CD8-positive, alpha-beta memory T cell (primary cell): Measurements from ENCODE around the gene TBC1D10A. TPM values are rescaled to one million over a fixed set of nuclear protein-coding genes. Genes with fewer than 3 reads are reported as not detected.

Experiments
- CTCF ChIA-PET: fragments of 350-600 bp; sonication (Branson Sonifier 250); formaldehyde crosslinking; loops from one replicate; lab custom pipeline; 2021; ENCODE audit warnings: antibody characterized with exemption; lab: Charles Lee
- POLR2A ChIA-PET: fragments of 350-600 bp; sonication (Branson Sonifier 250); formaldehyde crosslinking; loops from one replicate; lab custom pipeline; 2021; ENCODE audit warnings: antibody characterized with exemption; lab: Charles Lee
- DNase-seq, 5 donors: peaks; one replicate each; pipeline versions ENCODE4 v3.0.0 to v3.0.0-alpha.2; 2020 to 2022; ENCODE audit warnings: mixed read lengths in 1 of 5
- H3K27ac ChIP-seq: one replicate; pipeline ENCODE4 v1.7.0; 2013; ENCODE audit warnings: low read depth, mild to moderate bottlenecking, low read length, moderate library complexity
- H3K27me3 ChIP-seq: 2 replicates; pipeline ENCODE4 v1.7.0; 2013; ENCODE audit warnings: low read length, mild to moderate bottlenecking; ENCODE audit not compliant: insufficient read depth, poor library complexity, severe bottlenecking
- H3K36me3 ChIP-seq: 2 replicates; pipeline ENCODE4 v1.7.0; 2013; ENCODE audit warnings: mild to moderate bottlenecking, low read length, moderate library complexity; ENCODE audit not compliant: insufficient read depth
- H3K4me1 ChIP-seq: 2 replicates; pipeline ENCODE4 v1.7.0; 2013; ENCODE audit warnings: mild to moderate bottlenecking, low read length, moderate library complexity; ENCODE audit not compliant: insufficient read depth
- H3K4me3 ChIP-seq: 2 replicates; pipeline ENCODE4 v1.7.0; 2013; ENCODE audit warnings: mild to moderate bottlenecking, low read length
- H3K9me3 ChIP-seq: 2 replicates; pipeline ENCODE4 v1.7.0; 2013; ENCODE audit warnings: mild to moderate bottlenecking, low read length
- H3K27ac Mint-ChIP-seq, 8 donors: one replicate each; pipeline ENCODE4 v1.8.0; 2020 to 2021; ENCODE audit warnings: mixed read lengths in 8 of 8, mild to moderate bottlenecking in 6 of 8, inconsistent platforms in 3 of 8, moderate library complexity in 3 of 8
- H3K27me3 Mint-ChIP-seq, 2 donors: one replicate each; pipeline ENCODE4 v1.8.0; 2020 to 2021; ENCODE audit warnings: mixed read lengths in 2 of 2, mild to moderate bottlenecking in 1 of 2, moderate library complexity in 1 of 2
- H3K36me3 Mint-ChIP-seq, 3 donors: one replicate each; pipeline ENCODE4 v1.8.0; 2020 to 2021; ENCODE audit warnings: mixed read lengths in 3 of 3, inconsistent platforms in 1 of 3, mild to moderate bottlenecking in 1 of 3
- H3K4me1 Mint-ChIP-seq, 3 donors: one replicate each; pipeline ENCODE4 v1.8.0; 2020 to 2021; ENCODE audit warnings: mixed read lengths in 3 of 3, inconsistent platforms in 1 of 3, mild to moderate bottlenecking in 1 of 3
- H3K4me3 Mint-ChIP-seq, 7 donors: one replicate each; pipeline ENCODE4 v1.8.0; 2020 to 2021; ENCODE audit warnings: mixed read lengths in 7 of 7, mild to moderate bottlenecking in 6 of 7, moderate library complexity in 4 of 7, inconsistent platforms in 2 of 7
- H3K9me3 Mint-ChIP-seq, 5 donors: one replicate each; pipeline ENCODE4 v1.8.0; 2020 to 2022; ENCODE audit warnings: mixed read lengths in 5 of 5, mild to moderate bottlenecking in 3 of 5, moderate library complexity in 2 of 5, inconsistent platforms in 1 of 5
- polyA plus RNA-seq: library from polyadenylated mRNA; unstranded; fragments of 300-500 nt; fragmentation: Illumina TruSeq; gene quantifications from one replicate; pipeline ENCODE4 v1.2.3, GENCODE V29; 2021
- total RNA-seq, 2 experiments: library from RNA; stranded (reverse); gene quantifications; one replicate each; pipeline ENCODE4 v1.2.3, GENCODE V29; 2021

TBC1D10A gene
- total and polyA plus RNA-seq, 3 experiments from 2014 or later, result 14.7 to 55.2 (median 17.3) TPM

DNA sequence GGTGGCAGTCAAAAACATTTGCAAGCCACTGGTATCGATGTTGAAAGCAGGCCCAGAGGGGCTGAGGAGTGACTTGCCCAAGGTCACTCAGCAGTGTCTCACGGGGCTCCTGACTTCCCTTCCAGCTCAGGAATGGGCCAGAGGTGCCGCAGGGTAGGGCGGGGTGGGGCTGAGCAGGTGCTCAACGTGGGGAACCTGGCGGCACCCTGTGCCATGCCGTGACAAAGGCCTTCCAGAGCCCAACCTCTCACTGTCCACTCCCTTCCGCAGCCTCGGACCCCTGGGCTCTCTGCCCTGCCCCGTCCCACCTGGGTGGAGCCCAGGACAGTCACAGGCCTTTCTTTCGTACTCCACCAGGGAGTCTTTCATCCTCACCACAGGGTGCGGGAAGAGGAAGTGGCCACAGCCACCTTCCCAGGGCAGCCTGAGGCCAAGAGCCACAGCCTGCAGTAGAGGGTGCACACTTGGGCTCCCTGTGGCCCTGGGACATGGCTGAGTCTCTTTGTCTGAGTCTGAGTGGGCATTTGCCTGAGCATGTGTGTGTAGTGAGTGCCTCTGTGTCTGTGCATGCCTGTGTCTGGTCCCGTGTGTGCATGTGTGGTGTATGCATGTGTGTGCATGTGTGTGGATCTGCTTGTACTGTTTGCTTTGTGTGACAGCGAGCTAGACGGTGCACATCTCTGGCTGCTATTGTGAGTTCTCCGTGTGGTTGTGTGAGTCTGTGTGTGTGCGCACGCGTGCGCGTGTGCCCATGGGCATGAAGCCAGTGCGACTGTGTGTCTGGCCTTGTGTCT, 74.1 kb downstream of the TBC1D10A start:
- H3K9me3 ChIP-seq, result no peaks in the 10 kb centered on the region
- no peak for DNase-seq
- Mint-ChIP-seq H3K4me3 (no peak overlapping the region), H3K27me3 (peaks cover 7 to 12% of the 10 kb centered on the region in 2 donors), H3K27ac (no peak overlapping the region), H3K4me1 (peaks cover 8 to 14% (median 11%) of the 10 kb centered on the region in 3 donors), H3K36me3 (no peaks in the 10 kb centered on the region), H3K9me3 (no peaks in the 10 kb centered on the region)
- CTCF ChIA-PET, result no interaction called here
- H3K27ac ChIP-seq, result no peak overlapping the region
- H3K36me3 ChIP-seq, result no peaks in the 10 kb centered on the region
- H3K4me1 ChIP-seq, result peaks cover under 1% of the 10 kb centered on the region
- POLR2A ChIA-PET, result no interaction called here
- H3K4me3 ChIP-seq, result no peak overlapping the region
- no peaks in the 10 kb centered on the region for H3K27me3 ChIP-seq

DNA sequence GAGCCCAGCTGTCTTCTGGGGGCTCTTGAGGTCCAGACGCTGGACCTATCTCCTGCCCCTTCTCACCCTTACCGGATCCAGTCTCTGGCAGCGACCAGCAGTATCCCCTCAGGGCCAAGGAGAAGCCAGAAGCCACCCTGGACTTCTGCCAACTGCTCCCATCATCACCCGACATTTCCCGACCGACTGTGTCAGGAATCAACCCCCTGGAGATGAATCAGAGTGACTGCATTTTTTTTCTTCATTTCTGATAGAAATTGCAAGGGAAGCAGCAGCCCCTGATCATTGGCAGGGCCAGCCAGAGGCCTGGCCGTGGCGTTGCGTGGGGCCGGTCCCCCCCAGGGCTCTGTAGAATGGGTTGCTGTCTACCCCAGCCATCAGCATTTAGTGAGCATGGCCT, 75.0 kb downstream of the TBC1D10A start:
- no peak for DNase-seq
- CTCF ChIA-PET, result no interaction called here
- no peak overlapping the region for H3K27ac ChIP-seq
- no peak overlapping the region for H3K27ac Mint-ChIP-seq
- H3K9me3 ChIP-seq, result no peaks in the 10 kb centered on the region
- H3K4me1 Mint-ChIP-seq, result peaks cover 14 to 17% (median 15%) of the 10 kb centered on the region in 3 donors
- peaks cover 7 to 17% of the 10 kb centered on the region in 2 donors for H3K27me3 Mint-ChIP-seq
- POLR2A ChIA-PET, result no interaction called here
- no peak overlapping the region for H3K4me3 ChIP-seq
- no peaks in the 10 kb centered on the region for H3K9me3 Mint-ChIP-seq
- H3K36me3 ChIP-seq, result no peaks in the 10 kb centered on the region
- H3K36me3 Mint-ChIP-seq, result no peaks in the 10 kb centered on the region
- peaks cover 9% of the 10 kb centered on the region for H3K4me1 ChIP-seq
- no peak overlapping the region for H3K4me3 Mint-ChIP-seq
- no peaks in the 10 kb centered on the region for H3K27me3 ChIP-seq

DNA sequence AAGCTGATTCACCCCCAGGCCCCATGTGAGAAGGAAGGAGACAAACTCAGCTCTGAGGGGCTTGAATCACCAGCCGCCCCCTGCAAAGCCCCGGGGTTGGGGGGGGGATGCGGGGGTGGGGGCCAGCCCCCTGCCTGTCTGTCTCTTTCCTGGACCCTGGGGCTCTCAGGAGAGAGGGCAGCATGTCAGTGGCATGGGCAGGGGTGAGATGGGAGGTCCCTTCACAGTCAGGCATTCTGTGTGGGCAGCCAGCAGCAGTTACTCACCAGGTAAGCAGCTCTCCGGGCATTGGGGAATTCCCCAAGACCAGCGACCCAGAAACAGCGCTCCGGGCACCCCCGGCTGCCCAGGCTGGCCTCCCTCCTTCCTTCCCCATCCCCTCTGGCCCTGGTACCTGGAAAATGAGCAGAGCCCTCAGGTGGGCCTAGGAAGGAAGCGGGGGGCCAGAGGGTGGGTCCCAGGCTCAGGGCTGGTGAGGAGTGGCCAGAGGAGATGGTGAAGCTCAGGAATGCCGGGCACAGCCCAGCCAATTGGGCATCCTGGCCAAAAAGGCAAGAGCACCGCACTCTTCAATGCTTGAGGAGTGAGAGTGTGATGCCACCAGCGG, 76.0 kb downstream of the TBC1D10A start:
- Histone ChIP-seq H3K9me3 (no peaks in the 10 kb centered on the region), H3K27ac (no peak overlapping the region), H3K4me1 (peaks cover 16% of the 10 kb centered on the region), H3K36me3 (no peaks in the 10 kb centered on the region), H3K27me3 (no peaks in the 10 kb centered on the region), H3K4me3 (no peak overlapping the region)
- no peaks in the 10 kb centered on the region for H3K9me3 Mint-ChIP-seq
- peaks cover 18 to 26% (median 19%) of the 10 kb centered on the region in 3 donors for H3K4me1 Mint-ChIP-seq
- ChIA-PET CTCF (no interaction called here), POLR2A (no interaction called here)
- no peak overlapping the region for H3K4me3 Mint-ChIP-seq
- no peak for DNase-seq
- H3K27ac Mint-ChIP-seq, result no peak overlapping the region
- peaks cover 9 to 23% of the 10 kb centered on the region in 2 donors for H3K27me3 Mint-ChIP-seq
- H3K36me3 Mint-ChIP-seq, result no peaks in the 10 kb centered on the region

DNA sequence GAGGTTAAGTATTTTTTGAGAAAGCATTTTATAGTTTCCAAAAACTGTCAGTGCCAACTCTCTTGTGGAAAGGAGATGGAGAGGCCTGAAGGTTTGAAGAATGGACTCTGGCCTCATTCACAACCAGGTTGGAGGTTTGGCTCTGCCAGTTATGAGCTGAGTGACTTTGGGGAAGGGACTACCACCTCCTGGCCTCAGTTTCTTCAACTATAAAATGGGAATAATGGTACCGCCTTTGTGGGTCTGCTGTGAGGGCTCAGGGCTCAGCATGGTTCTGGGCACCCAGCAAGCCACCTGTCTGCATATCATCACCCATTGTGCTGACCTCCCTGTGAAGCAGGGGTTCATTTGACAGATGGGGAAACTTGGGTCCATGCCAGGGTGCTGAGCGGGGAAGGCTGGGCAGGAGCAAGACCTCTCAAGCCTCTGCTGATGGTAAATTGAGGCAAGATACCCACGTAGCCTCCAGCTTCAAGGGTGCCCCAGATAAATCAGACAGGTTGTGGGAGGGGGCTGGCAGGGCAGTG, 76.6 kb downstream of the TBC1D10A start:
- H3K36me3 Mint-ChIP-seq, result no peaks in the 10 kb centered on the region
- no peaks in the 10 kb centered on the region for H3K36me3 ChIP-seq
- H3K27me3 Mint-ChIP-seq, result peaks cover 9 to 23% of the 10 kb centered on the region in 2 donors
- peaks cover 19% of the 10 kb centered on the region for H3K4me1 ChIP-seq
- H3K27ac ChIP-seq, result no peak overlapping the region
- H3K27ac Mint-ChIP-seq, result peak overlapping the region in 1 of 8 donors; percentile 27
- no peak for DNase-seq
- ChIA-PET CTCF (no interaction called here), POLR2A (no interaction called here)
- no peaks in the 10 kb centered on the region for H3K9me3 ChIP-seq
- no peaks in the 10 kb centered on the region for H3K9me3 Mint-ChIP-seq
- H3K4me1 Mint-ChIP-seq, result peaks cover 22 to 31% (median 24%) of the 10 kb centered on the region in 3 donors
- no peaks in the 10 kb centered on the region for H3K27me3 ChIP-seq
- peak overlapping the region in 1 of 7 donors; percentile 24 for H3K4me3 Mint-ChIP-seq
- H3K4me3 ChIP-seq, result no peak overlapping the region

DNA sequence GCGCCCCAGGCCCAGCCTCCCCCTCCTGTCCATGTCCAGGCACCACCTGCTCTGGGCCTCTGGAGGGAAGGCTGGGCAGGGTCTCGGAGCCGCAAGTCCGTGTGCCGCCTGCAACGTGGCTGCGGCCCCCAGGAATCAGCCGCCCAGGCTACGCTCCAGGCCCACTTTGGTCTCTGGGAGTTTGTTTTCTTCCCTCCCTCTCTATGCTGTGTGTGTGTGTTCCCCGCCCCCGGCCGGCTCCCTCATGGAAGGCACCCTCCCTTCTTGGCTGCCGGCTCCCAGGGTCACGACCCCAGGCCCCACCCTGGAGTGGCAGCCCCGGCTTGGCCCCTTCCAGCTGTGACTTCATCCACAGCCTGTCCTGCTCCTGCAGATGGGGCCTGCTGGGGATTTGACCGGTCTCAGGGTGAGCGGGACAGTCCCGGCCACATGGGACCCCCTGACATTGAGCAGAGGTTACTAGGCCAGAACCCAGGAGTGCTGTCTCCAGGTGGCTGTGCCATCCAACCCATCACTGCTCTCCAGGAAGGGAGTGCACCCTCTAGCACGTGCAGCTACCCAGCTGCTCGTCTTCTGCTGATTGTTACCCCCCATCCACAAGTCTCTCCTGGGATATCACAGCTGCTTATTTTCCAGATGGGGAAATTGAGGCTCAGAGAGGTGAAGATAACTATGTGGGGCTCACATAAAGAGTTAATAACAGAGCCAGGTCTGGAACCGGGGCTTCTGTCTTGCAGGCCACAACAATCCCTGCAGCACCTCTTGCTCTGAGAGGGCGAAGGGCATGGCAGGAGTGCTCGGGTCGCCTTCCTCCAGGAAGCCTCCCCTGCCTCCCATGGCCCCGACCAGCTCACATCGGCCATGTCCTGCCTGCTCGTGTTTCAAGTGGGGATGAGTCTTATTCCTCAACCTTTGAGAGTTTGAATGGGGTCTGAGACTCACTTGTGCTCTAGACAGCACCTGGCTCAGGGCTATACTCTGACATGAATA, 77.4 kb downstream of the TBC1D10A start:
- no peaks in the 10 kb centered on the region for H3K27me3 ChIP-seq
- H3K9me3 ChIP-seq, result no peaks in the 10 kb centered on the region
- Mint-ChIP-seq H3K27me3 (peaks cover 9 to 27% of the 10 kb centered on the region in 2 donors), H3K36me3 (no peaks in the 10 kb centered on the region), H3K4me1 (peaks cover 24 to 31% (median 24%) of the 10 kb centered on the region in 3 donors), H3K27ac (peak overlapping the region in 1 of 8 donors; percentile 27), H3K4me3 (peak overlapping the region in 1 of 7 donors; percentile 24), H3K9me3 (no peaks in the 10 kb centered on the region)
- ChIA-PET POLR2A (no interaction called here), CTCF (no interaction called here)
- H3K4me3 ChIP-seq, result no peak overlapping the region
- no peak for DNase-seq
- peaks cover 19% of the 10 kb centered on the region for H3K4me1 ChIP-seq
- H3K27ac ChIP-seq, result no peak overlapping the region
- H3K36me3 ChIP-seq, result no peaks in the 10 kb centered on the region

DNA sequence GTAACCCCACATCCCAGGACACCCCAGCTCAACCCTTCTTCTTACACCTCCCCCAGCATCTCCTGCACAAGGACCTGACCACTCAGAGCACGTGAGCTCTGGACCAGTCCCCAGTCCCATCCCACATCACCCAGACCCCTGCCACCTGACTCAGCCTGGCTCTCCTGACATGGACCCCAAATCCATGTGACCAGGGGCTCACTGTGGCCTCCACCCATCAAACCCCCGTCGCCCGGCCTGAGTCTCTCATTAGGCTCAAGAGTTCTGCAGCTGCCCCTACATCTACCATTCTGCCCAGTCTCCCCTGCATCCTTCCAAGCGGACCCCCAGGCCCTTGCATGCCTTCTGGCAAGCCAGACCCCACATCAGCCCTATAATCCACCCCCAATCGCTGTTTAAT, 78.3 kb downstream of the TBC1D10A start:
- Histone ChIP-seq H3K27ac (no peak overlapping the region), H3K9me3 (no peaks in the 10 kb centered on the region), H3K4me3 (no peak overlapping the region), H3K27me3 (no peaks in the 10 kb centered on the region), H3K36me3 (no peaks in the 10 kb centered on the region), H3K4me1 (peaks cover 19% of the 10 kb centered on the region)
- Mint-ChIP-seq H3K9me3 (no peaks in the 10 kb centered on the region), H3K36me3 (no peaks in the 10 kb centered on the region), H3K27me3 (peaks cover 9 to 30% of the 10 kb centered on the region in 2 donors), H3K4me1 (peaks cover 24 to 31% (median 24%) of the 10 kb centered on the region in 3 donors), H3K27ac (peak overlapping the region in 1 of 8 donors; percentile 7), H3K4me3 (peak overlapping the region in 3 of 7 donors; percentile 22 to 62 (median 42))
- ChIA-PET POLR2A (no interaction called here), CTCF (interaction anchor here (1.3 kb wide), 1 partner anchor 15 kb away, joined by 5 read pairs; no protein-coding TSS in a partner anchor)
- DNase-seq, result no peak

DNA sequence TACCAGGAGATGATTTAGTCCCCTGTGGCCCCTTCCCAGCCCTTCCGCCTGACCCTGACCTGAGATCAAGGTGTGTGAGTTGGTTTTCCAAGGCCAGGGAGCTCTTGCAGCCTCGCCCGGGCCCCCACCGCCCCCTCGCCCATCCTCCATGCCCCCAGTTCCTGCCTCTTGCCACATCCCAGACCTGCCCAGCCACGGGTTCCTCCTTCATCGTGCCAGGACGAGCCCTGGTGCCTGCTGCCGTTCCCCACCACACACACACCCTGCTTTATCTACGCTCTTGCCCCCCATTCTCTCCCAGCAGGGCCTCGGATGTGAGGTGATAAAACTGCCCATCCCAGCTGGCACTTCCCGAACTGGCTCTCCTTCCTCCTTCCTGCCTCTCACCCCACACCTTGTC, 78.8 kb downstream of the TBC1D10A start:
- H3K4me1 Mint-ChIP-seq, result peaks cover 22 to 31% (median 23%) of the 10 kb centered on the region in 3 donors
- Histone ChIP-seq H3K4me1 (peaks cover 19% of the 10 kb centered on the region), H3K36me3 (no peaks in the 10 kb centered on the region), H3K27me3 (no peaks in the 10 kb centered on the region), H3K9me3 (no peaks in the 10 kb centered on the region), H3K27ac (no peak overlapping the region), H3K4me3 (no peak overlapping the region)
- H3K27ac Mint-ChIP-seq, result no peak overlapping the region
- H3K4me3 Mint-ChIP-seq, result peak overlapping the region in 3 of 7 donors; percentile 10 to 42 (median 22)
- POLR2A ChIA-PET, result no interaction called here
- no peaks in the 10 kb centered on the region for H3K9me3 Mint-ChIP-seq
- DNase-seq, result no peak
- no peaks in the 10 kb centered on the region for H3K36me3 Mint-ChIP-seq
- H3K27me3 Mint-ChIP-seq, result peaks cover 9 to 30% of the 10 kb centered on the region in 2 donors
- CTCF ChIA-PET, result interaction anchor here (1.3 kb wide), 1 partner anchor 16 kb away, joined by 5 read pairs; no protein-coding TSS in a partner anchor
